ENCODE measurements around the gene GPR45.

- TF ChIP-seq CTCF (IDR thresholded peaks at IDR 0.05; ENCODE audit: low read depth, low read length, missing input control) = no peak
- no peak for TF ChIP-seq REST (IDR thresholded peaks at IDR 0.05)
- TF ChIP-seq JUND (IDR thresholded peaks at IDR 0.05) = no peak
- TF ChIP-seq ZBTB33 (IDR thresholded peaks at IDR 0.05) = no peak
- no peak for TF ChIP-seq SP1 (IDR thresholded peaks at IDR 0.05)
- no peak for TF ChIP-seq ATF3 (IDR thresholded peaks at IDR 0.05)
- no peak for TF ChIP-seq MAX (IDR thresholded peaks at IDR 0.05)
These were observed 2.4 kb downstream of the GPR45 start for GRCh38 chr2:105243961-105244360.

Measured in liver (tissue), 3 donors.